Endodermal cell (in vitro differentiated cells): ENCODE data around the gene GALNT6. TPM values are rescaled to one million over a fixed set of nuclear protein-coding genes. Genes with fewer than 3 reads are reported as not detected.

Source experiments
- DNase-seq: peaks from one replicate; pipeline ENCODE4 v3.0.0-alpha.2; 2017
- H3K27ac ChIP-seq: 2 replicates; pipeline ENCODE4 v1.5.1; 2013; ENCODE audit warnings: mild to moderate bottlenecking, low read depth, low read length, moderate library complexity
- H3K27me3 ChIP-seq: 2 replicates; pipeline ENCODE4 v1.6.1; 2013; ENCODE audit warnings: mild to moderate bottlenecking, low read length, moderate library complexity; ENCODE audit not compliant: insufficient read depth, control insufficient read depth, poor library complexity, severe bottlenecking
- H3K36me3 ChIP-seq: 2 replicates; pipeline ENCODE4 v1.7.0; 2013; ENCODE audit warnings: mild to moderate bottlenecking, low read length, moderate library complexity; ENCODE audit not compliant: control insufficient read depth, insufficient read depth
- H3K4me1 ChIP-seq: one replicate; pipeline ENCODE4 v1.7.0; 2013; ENCODE audit warnings: low read length; ENCODE audit not compliant: control insufficient read depth, insufficient read depth
- H3K4me3 ChIP-seq: 2 replicates; pipeline ENCODE4 v1.5.1; 2013; ENCODE audit warnings: mild to moderate bottlenecking, low read length, moderate library complexity
- H3K9ac ChIP-seq: 2 replicates; pipeline ENCODE4 v1.6.1; 2013; ENCODE audit warnings: mild to moderate bottlenecking, low read length, moderate library complexity; ENCODE audit not compliant: poor library complexity, severe bottlenecking; ENCODE audit errors: extremely low read depth
- H3K9me3 ChIP-seq: 2 replicates; pipeline ENCODE4 v1.6.1; 2013; ENCODE audit warnings: mild to moderate bottlenecking, low read length, moderate library complexity; ENCODE audit not compliant: control insufficient read depth
- H3K27ac Mint-ChIP-seq: 2 replicates; pipeline ENCODE4 v1.8.0; 2020; ENCODE audit warnings: mixed read lengths
- H3K27me3 Mint-ChIP-seq: 2 replicates; pipeline ENCODE4 v1.8.0; 2021; ENCODE audit warnings: mild to moderate bottlenecking, mixed read lengths; ENCODE audit not compliant: insufficient read depth
- H3K36me3 Mint-ChIP-seq: 2 replicates; pipeline ENCODE4 v1.8.0; 2020; ENCODE audit warnings: low read depth, mixed read lengths
- H3K4me1 Mint-ChIP-seq: 2 replicates; pipeline ENCODE4 v1.8.0; 2020; ENCODE audit warnings: mixed read lengths
- H3K4me3 Mint-ChIP-seq: 2 replicates; pipeline ENCODE4 v1.8.0; 2020; ENCODE audit warnings: mild to moderate bottlenecking, moderate library complexity, mixed read lengths
- H3K9me3 Mint-ChIP-seq: 2 replicates; pipeline ENCODE4 v1.8.0; 2020; ENCODE audit warnings: mild to moderate bottlenecking, mixed read lengths
- WGBS, 2 experiments: methylation state at CpG; one replicate each; pipeline versions ENCODE4 v1.1.5 to v1.1.7; 2013; ENCODE audit warnings: missing lambda C conversion rate in 2 of 2, mixed read lengths in 1 of 2; ENCODE audit not compliant: insufficient coverage in 1 of 2, insufficient read length in 1 of 2; 5-methylcytosine and 5-hydroxymethylcytosine counted together
- total RNA-seq, 2 donors: library from RNA; stranded (reverse); fragmentation: NEBNext Ultra II Directional in 1 of 2; extraction: Animal tissue kit (Norgen Biotek cat#: 25700) in 1 of 2; gene quantifications; 2 replicates in 1 of 2; 3 replicates in 1 of 2; pipeline ENCODE4 v1.2.1, GENCODE V29; 2021
- TF ChIP-seq, protein P1 (sequence below): fragments of 200-600 bp; sonication (generic); conservative IDR thresholded peaks from 2 replicates; pipeline ENCODE4 v1.5.0; 2021; ENCODE audit warnings: antibody characterized with exemption, mild to moderate bottlenecking

Gene GALNT6
- total RNA-seq, 2 donors from 2014 or later: 13.9 to 19.1 TPM

DNA sequence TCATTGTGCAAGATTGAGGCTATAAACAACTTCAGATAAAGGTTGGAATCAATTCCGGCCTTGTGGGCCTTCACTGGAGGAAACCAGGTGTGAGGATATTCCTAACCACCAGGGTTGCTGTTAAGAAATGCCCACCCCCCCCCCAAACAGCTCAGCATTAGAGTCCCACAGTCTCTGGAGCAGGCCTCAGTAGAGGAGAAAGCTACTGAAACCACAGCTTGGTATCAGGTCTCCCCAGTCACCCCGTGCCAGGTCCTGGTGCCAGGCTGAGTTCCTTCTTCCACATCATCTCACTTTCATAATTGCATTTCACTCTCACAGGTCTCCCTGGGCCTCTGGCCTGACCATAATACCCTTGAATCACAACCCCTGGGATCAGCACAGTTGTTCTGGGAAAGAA lies 12.5 kb downstream of the GALNT6 start:
- Histone ChIP-seq H3K9ac (no peak overlapping the region), H3K36me3 (peaks cover 22% of the 10 kb centered on the region), H3K4me1 (peaks cover 8% of the 10 kb centered on the region), H3K4me3 (no peak overlapping the region), H3K27ac (no peak overlapping the region), H3K9me3 (no peaks in the 10 kb centered on the region), H3K27me3 (no peaks in the 10 kb centered on the region)
- peaks cover 21% of the 10 kb centered on the region for H3K4me1 Mint-ChIP-seq
- TF ChIP-seq, protein P1, sequence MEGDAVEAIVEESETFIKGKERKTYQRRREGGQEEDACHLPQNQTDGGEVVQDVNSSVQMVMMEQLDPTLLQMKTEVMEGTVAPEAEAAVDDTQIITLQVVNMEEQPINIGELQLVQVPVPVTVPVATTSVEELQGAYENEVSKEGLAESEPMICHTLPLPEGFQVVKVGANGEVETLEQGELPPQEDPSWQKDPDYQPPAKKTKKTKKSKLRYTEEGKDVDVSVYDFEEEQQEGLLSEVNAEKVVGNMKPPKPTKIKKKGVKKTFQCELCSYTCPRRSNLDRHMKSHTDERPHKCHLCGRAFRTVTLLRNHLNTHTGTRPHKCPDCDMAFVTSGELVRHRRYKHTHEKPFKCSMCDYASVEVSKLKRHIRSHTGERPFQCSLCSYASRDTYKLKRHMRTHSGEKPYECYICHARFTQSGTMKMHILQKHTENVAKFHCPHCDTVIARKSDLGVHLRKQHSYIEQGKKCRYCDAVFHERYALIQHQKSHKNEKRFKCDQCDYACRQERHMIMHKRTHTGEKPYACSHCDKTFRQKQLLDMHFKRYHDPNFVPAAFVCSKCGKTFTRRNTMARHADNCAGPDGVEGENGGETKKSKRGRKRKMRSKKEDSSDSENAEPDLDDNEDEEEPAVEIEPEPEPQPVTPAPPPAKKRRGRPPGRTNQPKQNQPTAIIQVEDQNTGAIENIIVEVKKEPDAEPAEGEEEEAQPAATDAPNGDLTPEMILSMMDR: peak; percentile 21
- WGBS, 2 experiments: 98% methylated on average over 2 of the region's 2 CpGs; no CpG with 5 or more reads in 1 of the 2 experiments
- DNase-seq: no peak
- no peaks in the 10 kb centered on the region for H3K27me3 Mint-ChIP-seq
- H3K36me3 Mint-ChIP-seq: peaks cover 35% of the 10 kb centered on the region
- H3K4me3 Mint-ChIP-seq: no peak overlapping the region
- no peak overlapping the region for H3K27ac Mint-ChIP-seq
- no peaks in the 10 kb centered on the region for H3K9me3 Mint-ChIP-seq

DNA sequence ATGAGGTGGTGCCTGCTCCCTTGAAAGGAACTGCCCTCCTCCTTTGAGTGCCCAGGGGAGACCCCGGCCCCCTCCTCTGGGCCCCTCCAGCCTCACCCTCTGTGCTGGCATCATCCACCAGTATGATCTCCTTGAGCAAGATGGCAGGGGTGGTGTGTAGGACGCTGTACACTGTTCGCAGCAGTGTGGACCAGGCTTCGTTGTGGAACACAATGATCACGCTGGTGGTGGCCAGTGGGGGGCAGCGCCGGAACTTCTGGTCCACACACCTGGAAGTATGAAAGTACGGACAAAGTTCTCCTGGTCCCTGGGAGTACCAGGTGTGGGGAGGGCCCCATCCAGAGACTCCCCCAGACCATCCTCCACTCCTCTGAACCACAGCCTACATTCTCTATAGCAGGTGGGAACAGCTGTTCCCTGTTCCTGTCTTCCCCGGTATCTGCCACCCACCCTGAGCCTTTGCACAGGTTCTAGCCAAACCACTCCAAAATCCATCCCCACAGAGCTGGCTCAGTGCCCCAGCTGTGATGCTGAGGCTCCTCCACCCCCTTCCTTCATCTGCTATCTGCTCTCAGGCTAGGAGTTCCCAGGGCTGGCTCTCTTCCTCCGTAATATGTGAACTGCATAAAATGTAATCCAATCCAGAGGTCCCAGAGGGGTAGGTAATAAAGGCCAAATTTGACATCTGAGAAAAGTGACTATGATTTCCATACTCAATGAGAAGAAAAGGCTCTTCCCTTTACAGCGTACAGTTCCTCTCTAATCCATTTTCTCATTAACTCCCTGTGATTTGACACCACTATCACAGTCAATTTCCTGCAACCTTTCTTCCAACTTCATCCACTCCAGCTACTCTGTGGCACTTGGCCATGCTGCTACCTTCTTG lies 13.9 kb downstream of the GALNT6 start:
- no peaks in the 10 kb centered on the region for H3K27me3 ChIP-seq
- no peak overlapping the region for H3K9ac ChIP-seq
- TF ChIP-seq, protein P1: peak; percentile 47
- 93 to 100% methylated on average over 3 to 11 of the region's 11 CpGs for WGBS, 2 experiments
- no peak overlapping the region for H3K27ac Mint-ChIP-seq
- H3K4me1 Mint-ChIP-seq: peaks cover 9% of the 10 kb centered on the region
- no peak overlapping the region for H3K4me3 Mint-ChIP-seq
- no peaks in the 10 kb centered on the region for H3K9me3 Mint-ChIP-seq
- no peak for DNase-seq
- peaks cover 47% of the 10 kb centered on the region for H3K36me3 Mint-ChIP-seq
- peaks cover 32% of the 10 kb centered on the region for H3K36me3 ChIP-seq
- peaks cover 4% of the 10 kb centered on the region for H3K4me1 ChIP-seq
- H3K27ac ChIP-seq: no peak overlapping the region
- no peaks in the 10 kb centered on the region for H3K9me3 ChIP-seq
- no peak overlapping the region for H3K4me3 ChIP-seq
- no peaks in the 10 kb centered on the region for H3K27me3 Mint-ChIP-seq

GRCh38 chr12:51374856-51375255 lies 16.4 kb downstream of the GALNT6 start:
- no peaks in the 10 kb centered on the region for H3K9me3 ChIP-seq
- no peak overlapping the region for H3K4me3 Mint-ChIP-seq
- H3K27me3 ChIP-seq: no peaks in the 10 kb centered on the region
- H3K27ac Mint-ChIP-seq: no peak overlapping the region
- peaks cover 40% of the 10 kb centered on the region for H3K36me3 Mint-ChIP-seq
- peaks cover 24% of the 10 kb centered on the region for H3K36me3 ChIP-seq
- no peak overlapping the region for H3K4me3 ChIP-seq
- 89 to 94% methylated on average over 5 of the region's 5 CpGs for WGBS, 2 experiments
- DNase-seq: no peak
- no peak overlapping the region for H3K27ac ChIP-seq
- peaks cover 8% of the 10 kb centered on the region for H3K4me1 ChIP-seq
- no peaks in the 10 kb centered on the region for H3K9me3 Mint-ChIP-seq
- TF ChIP-seq, protein P1: no peak
- H3K4me1 Mint-ChIP-seq: peaks cover 16% of the 10 kb centered on the region
- H3K9ac ChIP-seq: no peak overlapping the region
- H3K27me3 Mint-ChIP-seq: no peaks in the 10 kb centered on the region
